Hair follicular keratinocyte (primary cell): Measurements from ENCODE around the gene UAP1L1. TPM values are rescaled to one million over a fixed set of nuclear protein-coding genes. Genes with fewer than 3 reads are reported as not detected.

Source experiments
- total RNA-seq: library from RNA; depleted of rRNA; stranded (reverse); fragments of >200 nt; gene quantifications from 2 replicates; pipeline ENCODE4 v1.2.3, GENCODE V29; 2015

UAP1L1 gene
- 1.2 and 3.8 TPM in 2 replicates for total RNA-seq

GRCh38 chr9:137077010-137077747 lies at the start of gene UAP1L1:
TSS of gene UAP1L1 (plus strand) at chr9:137077517. CDS start at chr9:137077533, 16 bp downstream.

GRCh38 chr9:137031904-137032640 lies 45.2 kb upstream of the UAP1L1 start, which contains the start of gene FUT7:
TSS of gene FUT7 (minus strand) at chr9:137032088. CDS start at chr9:137031991, 97 bp downstream.

GRCh38 chr9:137046088-137046787 lies 31.1 kb upstream of the UAP1L1 start, which contains the start of gene NPDC1:
TSS of gene NPDC1 (minus strand) at chr9:137046177. CDS start at chr9:137045989, 188 bp downstream.

GRCh38 chr9:137053944-137054931 lies 23.1 kb upstream of the UAP1L1 start, which contains the start of gene ENTPD2:
TSS of gene ENTPD2 (minus strand) at chr9:137054061. CDS start at chr9:137053997, 64 bp downstream.

GRCh38 chr9:137070201-137070905 lies 7.0 kb upstream of the UAP1L1 start, which contains the start of gene SAPCD2:
TSS of gene SAPCD2 (minus strand) at chr9:137070557. CDS start at chr9:137070460, 97 bp downstream.

GRCh38 chr9:137086531-137087408 lies 9.5 kb downstream of the UAP1L1 start, which contains the start of gene MAN1B1:
TSS of gene MAN1B1 (plus strand) at chr9:137086985. CDS start at chr9:137087000, 15 bp downstream.

GRCh38 chr9:137114613-137115393 lies 37.5 kb downstream of the UAP1L1 start, which contains the start of gene DPP7:
TSS of gene DPP7 (minus strand) at chr9:137114733. CDS start at chr9:137114713, 20 bp downstream.

Other genes with a start within 250 kb of the UAP1L1 start
- gene AJM1, start 235.0 kb upstream of the UAP1L1 start, total RNA-seq = 0.87 and 2.0 TPM in 2 replicates
- 127 and 150 TPM in 2 replicates for gene PHPT1, start 228.1 kb upstream of the UAP1L1 start, total RNA-seq
- 2.6 and 3.1 TPM in 2 replicates for gene MAMDC4, start 225.2 kb upstream of the UAP1L1 start, total RNA-seq
- 302 and 330 TPM in 2 replicates for gene EDF1, start 211.2 kb upstream of the UAP1L1 start, total RNA-seq
- gene TRAF2, start 191.0 kb upstream of the UAP1L1 start, total RNA-seq = 10.0 and 16.7 TPM in 2 replicates
- 149 and 155 TPM in 2 replicates for gene FBXW5, start 132.8 kb upstream of the UAP1L1 start, total RNA-seq
- not detected in 2 replicates for gene C8G, start 132.3 kb upstream of the UAP1L1 start, total RNA-seq
- not detected in 2 replicates for gene LCN12, start 125.2 kb upstream of the UAP1L1 start, total RNA-seq
- gene PTGDS, start 100.0 kb upstream of the UAP1L1 start, total RNA-seq = not detected in 2 replicates
- not detected in 2 replicates for gene LCNL1, start 94.5 kb upstream of the UAP1L1 start, total RNA-seq
- 45.6 and 54.8 TPM in 2 replicates for gene PAXX, start 85.1 kb upstream of the UAP1L1 start, total RNA-seq
- 3.3 and 8.7 TPM in 2 replicates for gene CLIC3, start 80.9 kb upstream of the UAP1L1 start, total RNA-seq
- 0.95 and 5.2 TPM in 2 replicates for gene ABCA2, start 49.3 kb upstream of the UAP1L1 start, total RNA-seq
- not detected in 2 replicates for gene FUT7, start 45.4 kb upstream of the UAP1L1 start, total RNA-seq
- gene NPDC1, start 31.3 kb upstream of the UAP1L1 start, total RNA-seq = 2.9 and 9.0 TPM in 2 replicates
- gene ENTPD2, start 23.5 kb upstream of the UAP1L1 start, total RNA-seq = 0.11 and 0.39 TPM in 2 replicates
- 4.0 and 10.3 TPM in 2 replicates for gene SAPCD2, start 7.0 kb upstream of the UAP1L1 start, total RNA-seq
- gene MAN1B1, start 9.5 kb downstream of the UAP1L1 start, total RNA-seq = 63.0 and 80.3 TPM in 2 replicates
- 25.3 and 29.1 TPM in 2 replicates for gene DPP7, start 37.2 kb downstream of the UAP1L1 start, total RNA-seq
- gene GRIN1, start 61.6 kb downstream of the UAP1L1 start, total RNA-seq = 0.04 and 0.23 TPM in 2 replicates
- not detected in 2 replicates for gene LRRC26, start 92.5 kb downstream of the UAP1L1 start, total RNA-seq
- gene TMEM210, start 94.5 kb downstream of the UAP1L1 start, total RNA-seq = not detected in 2 replicates
- gene ANAPC2, start 111.0 kb downstream of the UAP1L1 start, total RNA-seq = 8.4 and 11.1 TPM in 2 replicates
- gene SSNA1, start 111.2 kb downstream of the UAP1L1 start, total RNA-seq = 95.3 and 137 TPM in 2 replicates
- 4.9 and 6.7 TPM in 2 replicates for gene TPRN, start 123.2 kb downstream of the UAP1L1 start, total RNA-seq
- gene TMEM203, start 128.1 kb downstream of the UAP1L1 start, total RNA-seq = 29.0 and 40.6 TPM in 2 replicates
- 9.0 and 11.4 TPM in 2 replicates for gene NDOR1, start 128.2 kb downstream of the UAP1L1 start, total RNA-seq
- 0.23 TPM in 1 of 2 replicates, not detected in the other for gene RNF208, start 144.7 kb downstream of the UAP1L1 start, total RNA-seq
- 0.70 and 1.4 TPM in 2 replicates for gene CYSRT1, start 147.7 kb downstream of the UAP1L1 start, total RNA-seq
- 0.15 TPM in 1 of 2 replicates, not detected in the other for gene RNF224, start 150.0 kb downstream of the UAP1L1 start, total RNA-seq
- not detected in 2 replicates for gene SLC34A3, start 153.4 kb downstream of the UAP1L1 start, total RNA-seq
- 439 and 1,151 TPM in 2 replicates for gene TUBB4B, start 163.8 kb downstream of the UAP1L1 start, total RNA-seq
- gene STPG3, start 173.8 kb downstream of the UAP1L1 start, total RNA-seq = not detected in 2 replicates
- gene NELFB, start 177.8 kb downstream of the UAP1L1 start, total RNA-seq = 45.1 and 51.7 TPM in 2 replicates
- gene TOR4A, start 200.2 kb downstream of the UAP1L1 start, total RNA-seq = 17.8 and 24.2 TPM in 2 replicates
- gene NRARP, start 224.8 kb downstream of the UAP1L1 start, total RNA-seq = 1.1 and 2.2 TPM in 2 replicates